Type B pancreatic cell (in vitro differentiated cells): ENCODE measurements around the gene PPFIBP1. TPM values are rescaled to one million over a fixed set of nuclear protein-coding genes. Genes with fewer than 3 reads are reported as not detected.
"Not testable (repeated sequence)": the region's sequence is repeated elsewhere in the genome, so short reads cannot be mapped to it uniquely, and the experiment has no call there.

Experiments used
- DNase-seq: peaks from one replicate; pipeline ENCODE4 v3.0.0; 2021; ENCODE audit warnings: mixed read lengths; ENCODE audit not compliant: unreplicated experiment; ENCODE audit errors: extremely low spot score
- H3K27ac Mint-ChIP-seq: 2 replicates; pipeline ENCODE4 v1.8.0; 2021; ENCODE audit warnings: mild to moderate bottlenecking, mixed read lengths
- H3K27me3 Mint-ChIP-seq: 2 replicates; pipeline ENCODE4 v1.8.0; 2021; ENCODE audit warnings: mixed read lengths
- H3K36me3 Mint-ChIP-seq: 2 replicates; pipeline ENCODE4 v1.8.0; 2021; ENCODE audit warnings: mixed read lengths
- H3K4me1 Mint-ChIP-seq: one replicate; pipeline ENCODE4 v1.8.0; 2021; ENCODE audit warnings: mixed read lengths; ENCODE audit not compliant: unreplicated experiment
- H3K4me3 Mint-ChIP-seq: 2 replicates; pipeline ENCODE4 v1.8.0; 2021; ENCODE audit warnings: mild to moderate bottlenecking, mixed read lengths
- H3K9me3 Mint-ChIP-seq: 2 replicates; pipeline ENCODE4 v1.8.0; 2021; ENCODE audit warnings: mixed read lengths
- total RNA-seq: library from RNA; stranded (reverse); gene quantifications from 2 replicates; pipeline ENCODE4 v1.2.1, GENCODE V29; 2021; ENCODE audit warnings: low replicate concordance
- TF ChIP-seq, protein P1 (sequence below): fragments of 200-600 bp; sonication (generic); conservative IDR thresholded peaks from 2 replicates; pipeline ENCODE4 v1.5.0; 2021; ENCODE audit warnings: antibody characterized with exemption, mild to moderate bottlenecking

PPFIBP1 gene
- total RNA-seq, 1 donor from 2014 or later: 68.3 TPM

- Mint-ChIP-seq H3K9me3 (no peaks in the 10 kb centered on the region), H3K27ac (no peak overlapping the region), H3K4me3 (no peak overlapping the region), H3K36me3 (peaks cover 37% of the 10 kb centered on the region), H3K4me1 (no peaks in the 10 kb centered on the region), H3K27me3 (no peaks in the 10 kb centered on the region)
- DNase-seq: no peak
- TF ChIP-seq, protein P1, sequence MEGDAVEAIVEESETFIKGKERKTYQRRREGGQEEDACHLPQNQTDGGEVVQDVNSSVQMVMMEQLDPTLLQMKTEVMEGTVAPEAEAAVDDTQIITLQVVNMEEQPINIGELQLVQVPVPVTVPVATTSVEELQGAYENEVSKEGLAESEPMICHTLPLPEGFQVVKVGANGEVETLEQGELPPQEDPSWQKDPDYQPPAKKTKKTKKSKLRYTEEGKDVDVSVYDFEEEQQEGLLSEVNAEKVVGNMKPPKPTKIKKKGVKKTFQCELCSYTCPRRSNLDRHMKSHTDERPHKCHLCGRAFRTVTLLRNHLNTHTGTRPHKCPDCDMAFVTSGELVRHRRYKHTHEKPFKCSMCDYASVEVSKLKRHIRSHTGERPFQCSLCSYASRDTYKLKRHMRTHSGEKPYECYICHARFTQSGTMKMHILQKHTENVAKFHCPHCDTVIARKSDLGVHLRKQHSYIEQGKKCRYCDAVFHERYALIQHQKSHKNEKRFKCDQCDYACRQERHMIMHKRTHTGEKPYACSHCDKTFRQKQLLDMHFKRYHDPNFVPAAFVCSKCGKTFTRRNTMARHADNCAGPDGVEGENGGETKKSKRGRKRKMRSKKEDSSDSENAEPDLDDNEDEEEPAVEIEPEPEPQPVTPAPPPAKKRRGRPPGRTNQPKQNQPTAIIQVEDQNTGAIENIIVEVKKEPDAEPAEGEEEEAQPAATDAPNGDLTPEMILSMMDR: no peak
These were observed 59.2 kb downstream of the PPFIBP1 start for GRCh38 chr12:27583057-27583797.

- Mint-ChIP-seq H3K9me3 (no peaks in the 10 kb centered on the region), H3K27ac (no peak overlapping the region), H3K27me3 (no peaks in the 10 kb centered on the region), H3K36me3 (peaks cover 29% of the 10 kb centered on the region), H3K4me1 (no peaks in the 10 kb centered on the region), H3K4me3 (no peak overlapping the region)
- DNase-seq: no peak
- TF ChIP-seq, protein P1: no peak
These were observed 60.0 kb downstream of the PPFIBP1 start for GRCh38 chr12:27583981-27584380.

DNA sequence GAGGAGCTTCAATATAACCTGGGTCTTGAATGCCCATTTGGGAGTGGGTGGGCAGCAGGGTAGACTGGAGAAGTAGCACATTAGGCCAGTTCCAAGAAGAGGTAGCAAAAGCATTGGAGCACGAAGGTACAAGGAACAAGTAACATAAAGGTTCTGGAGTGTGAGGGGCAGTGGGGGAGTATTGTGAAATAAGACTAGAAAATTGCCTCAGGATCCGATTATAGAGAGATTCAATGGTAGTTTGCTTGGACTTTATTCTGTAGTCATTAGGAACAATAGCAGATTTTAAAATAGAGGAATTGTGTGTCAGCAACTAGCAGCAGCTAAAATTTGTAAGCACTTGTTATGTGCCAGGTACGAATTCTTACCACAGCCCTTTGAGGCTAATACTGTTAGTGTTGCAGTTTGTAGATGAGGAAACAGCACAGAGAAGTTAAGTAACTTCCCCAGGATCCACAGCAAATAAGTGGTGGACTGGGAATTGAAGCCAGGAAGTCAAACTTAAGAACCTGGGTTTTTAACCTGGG is 61.8 kb downstream of the PPFIBP1 start:
- Mint-ChIP-seq H3K27me3 (no peaks in the 10 kb centered on the region), H3K27ac (peak overlapping the region; percentile 2), H3K9me3 (no peaks in the 10 kb centered on the region), H3K4me3 (no peak overlapping the region), H3K36me3 (peaks cover 21% of the 10 kb centered on the region), H3K4me1 (no peaks in the 10 kb centered on the region)
- no peak for DNase-seq
- TF ChIP-seq, protein P1: no peak

DNA sequence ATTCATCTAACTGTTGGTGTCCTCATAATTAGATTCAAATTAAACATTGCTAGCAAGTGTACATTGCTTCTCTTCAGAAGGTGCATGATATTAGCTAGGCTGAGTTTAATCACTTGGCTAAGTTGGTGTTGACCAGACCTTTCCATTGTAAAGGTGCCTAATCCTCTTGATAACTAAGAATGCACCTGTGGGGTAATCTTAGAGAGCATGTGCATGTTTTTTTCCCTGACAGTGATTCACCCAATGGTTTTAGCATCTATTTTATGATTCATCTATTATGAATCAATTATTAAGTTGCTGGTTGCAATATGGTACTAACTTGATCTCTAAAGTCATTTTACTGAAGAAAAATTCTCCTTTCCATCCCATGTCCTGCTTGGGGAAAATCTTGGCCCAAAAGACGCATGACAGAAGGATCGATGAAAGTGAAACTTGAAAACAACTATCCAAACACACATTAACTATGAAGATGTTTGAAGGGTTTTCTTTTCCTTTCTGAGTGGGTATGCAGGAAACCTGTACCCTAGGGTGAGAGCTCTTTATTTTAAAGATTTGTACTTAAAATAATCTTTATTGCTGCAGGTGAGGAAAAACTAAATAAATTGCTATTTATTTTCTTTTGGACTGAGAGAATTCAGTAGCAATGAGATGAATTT is 64.2 kb downstream of the PPFIBP1 start:
- H3K4me1 Mint-ChIP-seq, H3K27me3 Mint-ChIP-seq, H3K9me3 Mint-ChIP-seq, H3K27ac Mint-ChIP-seq, DNase-seq: not testable (repeated sequence)
- peaks cover 21% of the 10 kb centered on the region for H3K36me3 Mint-ChIP-seq
- H3K4me3 Mint-ChIP-seq: peak overlapping the region; percentile 5

DNA sequence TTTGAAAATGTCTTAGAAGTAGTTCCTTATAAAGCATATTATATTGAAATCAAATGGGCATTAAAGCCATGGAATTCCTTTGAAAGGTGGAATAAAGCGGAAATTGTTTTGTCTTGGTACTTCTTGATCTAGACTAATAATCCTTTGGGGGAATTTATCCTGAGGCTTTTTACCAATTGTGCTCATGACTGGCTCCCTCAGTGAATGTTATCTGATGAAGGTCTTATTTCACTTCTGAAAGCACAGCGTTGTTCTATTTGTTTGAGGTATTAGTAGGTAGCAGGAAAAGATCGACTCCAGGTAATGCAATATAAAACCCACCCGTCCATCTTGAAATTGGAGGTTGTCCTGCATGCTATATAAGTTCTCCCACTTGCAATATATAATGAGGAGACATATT is 64.8 kb downstream of the PPFIBP1 start:
- Mint-ChIP-seq H3K27ac (peak overlapping the region; percentile 70), H3K36me3 (peaks cover 26% of the 10 kb centered on the region), H3K4me1 (no peaks in the 10 kb centered on the region), H3K27me3 (no peaks in the 10 kb centered on the region), H3K9me3 (no peaks in the 10 kb centered on the region), H3K4me3 (peak overlapping the region; percentile 19)
- TF ChIP-seq, protein P1: no peak
- no peak for DNase-seq

GRCh38 chr12:27589419-27589818 is 65.4 kb downstream of the PPFIBP1 start:
- Mint-ChIP-seq H3K4me3 (peak overlapping the region; percentile 19), H3K36me3 (peaks cover 26% of the 10 kb centered on the region), H3K27ac (peak overlapping the region; percentile 70), H3K9me3 (no peaks in the 10 kb centered on the region), H3K4me1 (no peaks in the 10 kb centered on the region), H3K27me3 (no peaks in the 10 kb centered on the region)
- TF ChIP-seq, protein P1: no peak
- no peak for DNase-seq

DNA sequence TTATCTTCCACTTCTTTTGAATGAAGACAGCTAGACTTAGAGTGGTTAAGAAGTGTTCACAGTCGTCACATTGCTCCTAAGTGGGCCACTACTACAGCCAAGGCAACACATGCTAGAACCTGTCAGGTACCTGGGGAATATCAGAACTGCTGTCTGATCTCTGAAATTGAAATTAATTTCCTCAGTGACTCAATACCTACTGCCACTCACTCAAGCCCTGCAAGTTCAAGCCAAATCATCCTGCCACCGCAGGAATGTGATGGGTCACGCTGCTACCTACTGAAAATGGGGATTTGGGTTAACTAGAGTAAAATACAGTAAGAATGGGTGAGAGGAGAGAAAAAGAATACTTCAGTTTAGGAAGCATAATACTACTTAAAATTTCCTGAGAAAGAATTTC is 67.7 kb downstream of the PPFIBP1 start:
- H3K27me3 Mint-ChIP-seq: not testable (repeated sequence)
- peaks cover 35% of the 10 kb centered on the region for H3K36me3 Mint-ChIP-seq

More for the DNA sequence above, 67.7 kb downstream of the PPFIBP1 start:
- not testable (repeated sequence) for H3K4me1 Mint-ChIP-seq, H3K4me3 Mint-ChIP-seq, H3K9me3 Mint-ChIP-seq, H3K27ac Mint-ChIP-seq, DNase-seq
